A673 (cell line): Measurements from ENCODE around the gene ZNF213. TPM values are rescaled to one million over a fixed set of nuclear protein-coding genes. Genes with fewer than 3 reads are reported as not detected.

Source experiments
- BruUV-seq: library from RNA; stranded (reverse); fragments of 400-500 nt; replicated peaks from 2 replicates; lab custom pipeline; 2021; lab: Mats Ljungman, UMichigan
- CTCF ChIA-PET: fragments of 300-600 bp; sonication (Branson Sonifier 250); formaldehyde crosslinking; loops from one replicate; lab custom pipeline; 2022; ENCODE audit warnings: antibody characterized with exemption; lab: Charles Lee
- POLR2A ChIA-PET: fragments of 300-600 bp; sonication (Branson Sonifier 250); formaldehyde crosslinking; loops from one replicate; lab custom pipeline; 2022; ENCODE audit warnings: antibody characterized with exemption; ENCODE audit not compliant: low non-redundant PET; lab: Charles Lee
- DNase-seq: peaks from one replicate; pipeline ENCODE4 v3.0.0-alpha.2; 2015; ENCODE audit warnings: low spot score
- H3K27ac ChIP-seq: fragments of 200-600 bp; sonication (generic); 2 replicates; pipeline ENCODE4 v1.5.1; 2016; ENCODE audit warnings: mixed run types, low read depth, mild to moderate bottlenecking, mixed read lengths, antibody characterized with exemption, low read length; ENCODE audit not compliant: poor library complexity, severe bottlenecking
- H3K27me3 ChIP-seq: fragments of 200-600 bp; sonication (generic); replicated peaks from 2 replicates; pipeline ENCODE4 v1.6.1; 2017; ENCODE audit warnings: mixed run types, low read depth, mild to moderate bottlenecking, mixed read lengths, antibody characterized with exemption, low read length; ENCODE audit not compliant: insufficient read depth, poor library complexity
- H3K36me3 ChIP-seq: fragments of 200-600 bp; sonication (generic); 2 replicates; pipeline ENCODE4 v1.6.1; 2016; ENCODE audit warnings: mixed run types, mild to moderate bottlenecking, mixed read lengths, antibody characterized with exemption, low read length; ENCODE audit not compliant: insufficient read depth, poor library complexity, severe bottlenecking
- H3K4me1 ChIP-seq: fragments of 200-600 bp; sonication (generic); 2 replicates; pipeline ENCODE4 v1.6.1; 2017; ENCODE audit warnings: mixed run types, mild to moderate bottlenecking, mixed read lengths, antibody characterized with exemption, low read length; ENCODE audit not compliant: insufficient read depth, poor library complexity, severe bottlenecking
- H3K4me3 ChIP-seq: fragments of 200-600 bp; sonication (generic); 2 replicates; pipeline ENCODE4 v1.5.1; 2016; ENCODE audit warnings: low read depth, mixed run types, mild to moderate bottlenecking, mixed read lengths, low read length; ENCODE audit not compliant: poor library complexity, severe bottlenecking
- H3K9me3 ChIP-seq: fragments of 200-600 bp; sonication (generic); 2 replicates; pipeline ENCODE4 v1.6.1; 2016; ENCODE audit warnings: mixed run types, low read depth, mild to moderate bottlenecking, mixed read lengths, antibody characterized with exemption, low read length; ENCODE audit not compliant: poor library complexity, severe bottlenecking
- EZH2 ChIP-seq: fragments of 200-600 bp; sonication (generic); IDR thresholded peaks from 2 replicates; pipeline ENCODE4 v1.6.1; 2017; ENCODE audit warnings: borderline replicate concordance, low read depth, mild to moderate bottlenecking, mixed read lengths, antibody characterized with exemption, low read length; ENCODE audit not compliant: poor library complexity, severe bottlenecking
- intact Hi-C: fragments of 100-400 bp; cut with micrococcal nuclease; formaldehyde crosslinking; loops from one replicate; pipeline ENCODE4 v1.10.0; 2022; ENCODE audit not compliant: unreplicated experiment
- total RNA-seq: library from RNA; stranded (reverse); gene quantifications from 2 replicates; pipeline ENCODE4 v1.2.3, GENCODE V29; 2021
- TF ChIP-seq, protein P1 (sequence below): fragments of 300-800, 200-600 bp; sonication (generic); conservative IDR thresholded peaks from 2 replicates; pipeline ENCODE4 v1.5.1; 2017; ENCODE audit warnings: low read depth, mild to moderate bottlenecking, antibody characterized with exemption, low read length, moderate library complexity, mixed read lengths

ZNF213 gene
- total RNA-seq, 1 experiment from 2014 or later = 16.0 TPM

DNA sequence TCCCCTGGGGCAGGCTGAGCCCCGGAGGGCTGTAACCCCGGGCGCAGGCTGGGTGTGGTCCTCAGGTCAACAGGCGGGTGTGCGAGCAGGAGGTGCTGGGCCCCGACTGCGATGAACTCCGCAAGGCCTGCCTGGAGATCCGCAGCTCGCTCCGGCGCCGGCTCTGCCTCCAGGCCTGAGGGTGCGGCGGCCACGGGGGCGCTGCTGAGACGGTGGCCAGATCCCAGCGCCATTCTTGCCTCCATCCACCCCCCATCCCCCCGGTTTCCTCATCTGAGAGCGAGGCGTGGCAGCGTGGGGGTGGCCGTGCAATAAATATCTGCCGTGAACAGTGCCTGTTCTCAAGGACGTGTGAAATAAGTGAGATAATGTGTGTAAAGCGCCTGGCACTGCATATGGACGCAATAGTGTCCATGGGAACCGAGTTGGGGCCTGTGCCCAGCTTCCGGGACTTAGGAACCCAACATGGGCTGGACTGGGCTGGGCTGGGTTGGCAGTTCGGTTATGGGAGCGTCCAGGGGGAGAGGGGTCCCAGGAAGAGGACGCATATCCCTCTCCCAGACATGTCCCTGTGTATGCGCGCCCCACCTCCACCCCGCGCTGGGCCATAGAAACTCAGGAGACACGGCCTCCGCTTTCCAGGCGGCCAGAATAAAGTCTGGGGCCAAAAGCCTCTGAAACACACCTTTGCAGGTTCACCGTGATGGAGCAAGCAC is 15.0 kb downstream of the ZNF213 start:
- no peak for TF ChIP-seq EZH2
- TF ChIP-seq, protein P1, sequence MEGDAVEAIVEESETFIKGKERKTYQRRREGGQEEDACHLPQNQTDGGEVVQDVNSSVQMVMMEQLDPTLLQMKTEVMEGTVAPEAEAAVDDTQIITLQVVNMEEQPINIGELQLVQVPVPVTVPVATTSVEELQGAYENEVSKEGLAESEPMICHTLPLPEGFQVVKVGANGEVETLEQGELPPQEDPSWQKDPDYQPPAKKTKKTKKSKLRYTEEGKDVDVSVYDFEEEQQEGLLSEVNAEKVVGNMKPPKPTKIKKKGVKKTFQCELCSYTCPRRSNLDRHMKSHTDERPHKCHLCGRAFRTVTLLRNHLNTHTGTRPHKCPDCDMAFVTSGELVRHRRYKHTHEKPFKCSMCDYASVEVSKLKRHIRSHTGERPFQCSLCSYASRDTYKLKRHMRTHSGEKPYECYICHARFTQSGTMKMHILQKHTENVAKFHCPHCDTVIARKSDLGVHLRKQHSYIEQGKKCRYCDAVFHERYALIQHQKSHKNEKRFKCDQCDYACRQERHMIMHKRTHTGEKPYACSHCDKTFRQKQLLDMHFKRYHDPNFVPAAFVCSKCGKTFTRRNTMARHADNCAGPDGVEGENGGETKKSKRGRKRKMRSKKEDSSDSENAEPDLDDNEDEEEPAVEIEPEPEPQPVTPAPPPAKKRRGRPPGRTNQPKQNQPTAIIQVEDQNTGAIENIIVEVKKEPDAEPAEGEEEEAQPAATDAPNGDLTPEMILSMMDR = peak; percentile 64
- no peaks in the 10 kb centered on the region for H3K27me3 ChIP-seq
- no peaks in the 10 kb centered on the region for H3K4me1 ChIP-seq
- no TSS peak for BruUV-seq
- intact Hi-C loops = loop anchor here (2.0 to 10.0 kb wide), 2 partner anchors 39 to 95 kb away; partner anchors contain the start of gene OR1F1
- H3K27ac ChIP-seq = peak overlapping the region; percentile 70
- no peaks in the 10 kb centered on the region for H3K9me3 ChIP-seq
- peak; percentile 70 for DNase-seq
- CTCF ChIA-PET = interaction anchor here (0.6 to 1.5 kb wide), 3 partner anchors 15 to 20 kb away, joined by 3 to 11 read pairs (median 4); partner anchors contain the start of gene ZNF213
- peak overlapping the region; percentile 63 for H3K4me3 ChIP-seq
- no peaks in the 10 kb centered on the region for H3K36me3 ChIP-seq
- POLR2A ChIA-PET = interaction anchor here (0.5 to 0.9 kb wide), 3 partner anchors 32 to 147 kb away, joined by 3 to 5 read pairs (median 4); no protein-coding TSS in a partner anchor

DNA sequence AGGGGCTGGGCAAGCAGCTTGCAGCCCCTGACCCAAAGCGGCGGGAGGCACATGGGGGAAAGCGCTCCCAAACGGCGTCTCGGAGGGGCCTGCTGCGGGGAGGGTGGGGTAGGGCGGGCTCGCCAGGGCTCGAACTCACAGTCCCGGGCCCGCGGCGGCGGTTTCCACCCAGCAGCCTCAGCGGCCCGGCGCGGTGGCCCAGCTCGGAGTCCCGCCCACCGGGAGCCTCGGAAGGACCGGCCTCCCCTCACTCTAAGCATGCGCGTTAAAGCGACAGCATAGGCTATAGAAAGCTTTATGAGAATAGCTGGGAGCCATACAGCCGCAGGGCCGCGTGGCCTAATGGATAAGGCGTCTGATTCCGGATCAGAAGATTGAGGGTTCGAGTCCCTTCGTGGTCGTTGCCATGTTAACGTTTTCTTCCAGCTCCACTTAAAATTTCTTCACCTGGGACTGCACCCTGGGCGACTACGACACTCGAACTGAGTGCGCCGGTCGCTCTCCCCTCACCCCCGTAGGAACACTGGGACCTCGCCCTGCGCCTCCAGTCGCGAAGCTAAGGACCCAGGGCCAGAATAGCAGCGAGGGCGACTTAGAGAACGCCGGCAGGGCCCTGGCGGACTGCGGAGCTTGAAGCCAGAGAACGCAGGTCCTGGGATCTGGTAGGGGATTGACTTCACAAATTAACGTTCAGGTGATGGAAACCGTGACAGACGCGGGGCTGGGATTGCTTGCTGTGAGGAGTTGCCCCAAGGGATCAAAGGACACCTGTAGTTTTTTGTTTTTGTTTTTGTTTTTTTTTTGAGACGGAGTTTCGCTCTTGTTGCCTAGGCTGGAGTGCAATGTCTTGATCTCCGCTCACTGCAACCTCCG is 15.8 kb downstream of the ZNF213 start:
- intact Hi-C loops = loop anchor here (2.0 to 10.0 kb wide), 2 partner anchors 38 to 96 kb away; partner anchors contain the start of gene OR1F1
- peak; percentile 98 for DNase-seq
- Histone ChIP-seq H3K4me3 (peak overlapping the region; percentile 63), H3K9me3 (no peaks in the 10 kb centered on the region), H3K27ac (peak overlapping the region; percentile 70), H3K27me3 (no peaks in the 10 kb centered on the region), H3K4me1 (no peaks in the 10 kb centered on the region), H3K36me3 (no peaks in the 10 kb centered on the region)
- ChIA-PET POLR2A (interaction anchor here (0.5 to 0.9 kb wide), 4 partner anchors 31 to 250 kb away, joined by 3 to 7 read pairs (median 4); partner anchors contain the start of genes ZNF174 and ZSCAN32), CTCF (interaction anchor here (0.6 to 1.5 kb wide), 5 partner anchors 16 to 293 kb away, joined by 3 to 15 read pairs (median 5); partner anchors contain the start of gene ZNF213)
- TF ChIP-seq EZH2 = no peak
- TF ChIP-seq, protein P1 = no peak
- TSS peak; percentile 98 for BruUV-seq

DNA sequence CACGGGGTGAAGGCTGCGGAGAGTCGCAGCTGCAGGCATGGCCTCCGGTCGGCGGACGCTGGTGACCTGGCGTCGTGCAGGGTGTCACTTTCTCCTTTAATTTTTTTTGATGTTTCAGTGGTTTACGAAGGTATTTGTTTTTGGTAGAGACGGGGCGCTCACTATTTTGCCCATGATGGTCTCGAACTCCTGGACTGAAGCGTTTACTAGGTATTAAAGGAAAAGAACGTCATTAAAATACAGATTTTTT is 17.1 kb downstream of the ZNF213 start:
- BruUV-seq = no TSS peak
- intact Hi-C loops = loop anchor here (10.0 kb wide), 1 partner anchor 97 kb away; no protein-coding TSS in a partner anchor
- no peaks in the 10 kb centered on the region for H3K9me3 ChIP-seq
- H3K27me3 ChIP-seq = no peaks in the 10 kb centered on the region
- no peak overlapping the region for H3K27ac ChIP-seq
- H3K4me3 ChIP-seq = peak overlapping the region; percentile 63
- CTCF ChIA-PET = no interaction called here
- POLR2A ChIA-PET = no interaction called here
- no peaks in the 10 kb centered on the region for H3K36me3 ChIP-seq
- no peaks in the 10 kb centered on the region for H3K4me1 ChIP-seq
- DNase-seq = peak; percentile 76
- TF ChIP-seq EZH2 = no peak
- TF ChIP-seq, protein P1 = no peak
